ENCODE results near the gene UBXN4. TPM values are rescaled to one million over a fixed set of nuclear protein-coding genes. Genes with fewer than 3 reads are reported as not detected.

Gene UBXN4
- total RNA-seq, 1 experiment from 2014 or later: 65.4 TPM

DNA sequence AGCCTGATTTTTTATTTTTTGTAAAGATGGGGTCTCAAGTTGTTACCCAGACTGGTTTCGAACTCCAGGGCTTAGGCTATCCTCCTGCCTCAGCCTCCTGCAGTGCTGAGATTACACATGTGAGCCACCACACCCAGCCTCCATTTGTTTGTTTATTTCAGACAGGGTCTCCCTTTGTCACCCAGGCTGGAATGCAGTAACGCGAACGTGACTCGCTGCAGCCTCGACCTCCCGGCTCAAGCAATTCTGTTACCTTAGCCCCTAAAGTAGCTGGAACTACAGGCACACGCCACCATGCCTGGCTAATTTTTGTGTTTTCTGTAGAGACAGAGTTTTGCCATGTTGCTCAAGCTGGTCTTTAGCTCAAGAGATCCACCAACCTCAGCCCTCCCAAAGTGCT lies 27.2 kb downstream of the UBXN4 start:
- no peak overlapping the region for H3K9ac ChIP-seq (ENCODE audit: extremely low read depth, insufficient read length, low read length)
- H3K4me1 ChIP-seq (ENCODE audit: insufficient read depth, low read length): no peaks in the 10 kb centered on the region
- H3K18ac ChIP-seq (ENCODE audit: insufficient read length, low read depth, low read length): no peak overlapping the region
- H3K36me3 Mint-ChIP-seq (ENCODE audit: insufficient read depth in 1 of 3, low read depth in 3 of 3): peaks cover 35 to 84% (median 73%) of the 10 kb centered on the region in 3 experiments; a peak in 6 of 7 replicates
- no peak overlapping the region for H2BK20ac ChIP-seq (ENCODE audit: low read depth, low read length, poor library complexity, severe bottlenecking)
- no peak overlapping the region for H2BK5ac ChIP-seq (ENCODE audit: insufficient read length, low read length)
- DNase-seq: no peak
- no CpG with 5 or more reads among the region's 8 CpGs for WGBS (ENCODE audit: extremely low coverage, insufficient read length, low lambda C conversion rate)
- H3T11ph ChIP-seq (ENCODE audit: low read length): no peak overlapping the region
- H3K9me3 Mint-ChIP-seq: no peaks in the 10 kb centered on the region
- no peaks in the 10 kb centered on the region for H4K20me1 ChIP-seq (ENCODE audit: control insufficient read depth, insufficient read depth, insufficient read length)
- H2BK120ac ChIP-seq (ENCODE audit: low read depth, low read length, poor library complexity, severe bottlenecking): no peak overlapping the region
- H2BK12ac ChIP-seq (ENCODE audit: insufficient read length, low read depth, low read length): no peak overlapping the region
- H3K27ac Mint-ChIP-seq: peak overlapping the region in 1 of 3 experiments; percentile 89; a peak in 1 of 7 replicates
- no peak overlapping the region for H3K56ac ChIP-seq (ENCODE audit: insufficient read length, low read depth, low read length)
- no peak overlapping the region for H4K91ac ChIP-seq (ENCODE audit: insufficient read length, low read depth, low read length)
- H3K79me2 ChIP-seq (ENCODE audit: insufficient read depth, low read length): no peaks in the 10 kb centered on the region
- no peaks in the 10 kb centered on the region for H3K79me1 ChIP-seq (ENCODE audit: insufficient read depth, low read depth, low read length, poor library complexity, severe bottlenecking)
- H3K23ac ChIP-seq (ENCODE audit: insufficient read length, low read depth, low read length): no peak overlapping the region
- no peak overlapping the region for H2AFZ ChIP-seq (ENCODE audit: low read length)
- H3K9me3 ChIP-seq (ENCODE audit: control insufficient read depth, low read depth, low read length): no peaks in the 10 kb centered on the region
- H3K4ac ChIP-seq (ENCODE audit: low read depth, low read length): no peak overlapping the region
- H3K4me2 ChIP-seq (ENCODE audit: insufficient read depth, insufficient read length, low read length): no peak overlapping the region
- no peaks in the 10 kb centered on the region; a peak in 1 of 4 replicates for H3K4me1 Mint-ChIP-seq
- no peak overlapping the region for H2AK5ac ChIP-seq (ENCODE audit: insufficient read length, low read length)
- H3K23me2 ChIP-seq (ENCODE audit: insufficient read length, low read depth, low read length, poor library complexity, severe bottlenecking): no peaks in the 10 kb centered on the region
- no peak overlapping the region for H3K27ac ChIP-seq (ENCODE audit: insufficient read length, low read depth, low read length)
- no peak overlapping the region for H3K14ac ChIP-seq (ENCODE audit: insufficient read depth, low read length)
- no peaks in the 10 kb centered on the region for H3K27me3 Mint-ChIP-seq (ENCODE audit: low read depth)
- no peaks in the 10 kb centered on the region for H3K27me3 ChIP-seq (ENCODE audit: insufficient read depth, low read length)
- H3K4me3 Mint-ChIP-seq: no peak overlapping the region
- no peak overlapping the region for H4K8ac ChIP-seq (replicated peaks; ENCODE audit: insufficient read length, low read depth, low read length)
- H2BK15ac ChIP-seq (ENCODE audit: low read depth, low read length): no peak overlapping the region
- TF ChIP-seq, protein P1, sequence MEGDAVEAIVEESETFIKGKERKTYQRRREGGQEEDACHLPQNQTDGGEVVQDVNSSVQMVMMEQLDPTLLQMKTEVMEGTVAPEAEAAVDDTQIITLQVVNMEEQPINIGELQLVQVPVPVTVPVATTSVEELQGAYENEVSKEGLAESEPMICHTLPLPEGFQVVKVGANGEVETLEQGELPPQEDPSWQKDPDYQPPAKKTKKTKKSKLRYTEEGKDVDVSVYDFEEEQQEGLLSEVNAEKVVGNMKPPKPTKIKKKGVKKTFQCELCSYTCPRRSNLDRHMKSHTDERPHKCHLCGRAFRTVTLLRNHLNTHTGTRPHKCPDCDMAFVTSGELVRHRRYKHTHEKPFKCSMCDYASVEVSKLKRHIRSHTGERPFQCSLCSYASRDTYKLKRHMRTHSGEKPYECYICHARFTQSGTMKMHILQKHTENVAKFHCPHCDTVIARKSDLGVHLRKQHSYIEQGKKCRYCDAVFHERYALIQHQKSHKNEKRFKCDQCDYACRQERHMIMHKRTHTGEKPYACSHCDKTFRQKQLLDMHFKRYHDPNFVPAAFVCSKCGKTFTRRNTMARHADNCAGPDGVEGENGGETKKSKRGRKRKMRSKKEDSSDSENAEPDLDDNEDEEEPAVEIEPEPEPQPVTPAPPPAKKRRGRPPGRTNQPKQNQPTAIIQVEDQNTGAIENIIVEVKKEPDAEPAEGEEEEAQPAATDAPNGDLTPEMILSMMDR (conservative IDR thresholded peaks at IDR 0.05): no peak
- H4K5ac ChIP-seq (ENCODE audit: insufficient read length, low read depth, low read length): no peak overlapping the region

Measured in H9 (cell line).